K562 (cell line): ENCODE measurements around the gene ZNF319. TPM values are rescaled to one million over a fixed set of nuclear protein-coding genes. Genes with fewer than 3 reads are reported as not detected.

ENCODE experiments used
- ARID2 ChIP-seq: fragments of 450-650 bp; IDR thresholded peaks from 2 replicates; pipeline ENCODE4 v1.6.1; 2017; ENCODE audit warnings: antibody characterized with exemption, mild to moderate bottlenecking
- BRD4 ChIP-seq: fragments of 200-600 bp; sonication (generic); IDR thresholded peaks from 2 replicates; pipeline ENCODE4 v1.6.1; 2017; ENCODE audit warnings: inconsistent platforms
- DEAF1 ChIP-seq: fragments of 450-650 bp; formaldehyde crosslinking; IDR thresholded peaks from 2 replicates; pipeline ENCODE4 v1.4.0; 2020; ENCODE audit warnings: mild to moderate bottlenecking, moderate library complexity
- HLTF ChIP-seq: fragments of 450-650 bp; IDR thresholded peaks from 2 replicates; pipeline ENCODE4 v1.6.1; 2016
- NBN ChIP-seq: fragments of 450-650 bp; IDR thresholded peaks from 2 replicates; pipeline ENCODE4 v1.6.1; 2016; ENCODE audit warnings: low read depth, mild to moderate bottlenecking
- PATZ1 ChIP-seq: fragments of 250-450 bp; sonication (Bioruptor Pico); IDR thresholded peaks from 2 replicates; pipeline ENCODE4 v1.5.0; 2020; ENCODE audit warnings: mild to moderate bottlenecking, borderline replicate concordance
- PCBP2 ChIP-seq: fragments of 200-400 bp; formaldehyde crosslinking; IDR thresholded peaks from 2 replicates; pipeline ENCODE4 v1.6.1; 2018; ENCODE audit warnings: low read length, low read depth, mild to moderate bottlenecking, moderate library complexity; ENCODE audit not compliant: poor library complexity, severe bottlenecking
- RNF2 ChIP-seq: sonication (generic); IDR thresholded peaks from 2 replicates; pipeline ENCODE4 v1.6.1; 2016
- SIX5 ChIP-seq, 2 experiments: IDR thresholded peaks; 2 replicates each; pipeline ENCODE4 v1.6.1; 2011; ENCODE audit warnings: low read length in 2 of 2, borderline replicate concordance in 1 of 2, low read depth in 1 of 2, mild to moderate bottlenecking in 1 of 2, moderate library complexity in 1 of 2; ENCODE audit not compliant: insufficient read depth in 1 of 2
- SUPT5H ChIP-seq: fragments of 450-650 bp; IDR thresholded peaks from 2 replicates; pipeline ENCODE4 v1.6.1; 2016
- TAL1 ChIP-seq: fragments of 450-650 bp; IDR thresholded peaks from 2 replicates; pipeline ENCODE4 v1.6.1; 2016; ENCODE audit warnings: mild to moderate bottlenecking
- TARDBP ChIP-seq: fragments of 450-650 bp; IDR thresholded peaks from 2 replicates; pipeline ENCODE4 v1.6.1; 2016
- TSHZ1 ChIP-seq: fragments of 250-450 bp; sonication (Bioruptor Pico); IDR thresholded peaks from 2 replicates; pipeline ENCODE4 v1.4.0; 2020; ENCODE audit warnings: mild to moderate bottlenecking, moderate library complexity
- ZMIZ1 ChIP-seq, 2 experiments: fragments of 150-350 bp in 1 of 2; IDR thresholded peaks; 2 replicates each; pipeline ENCODE4 v1.6.1; 2012 to 2016; ENCODE audit warnings: low read depth in 2 of 2, low read length in 2 of 2, mild to moderate bottlenecking in 1 of 2, moderate library complexity in 1 of 2
- ZNF274 ChIP-seq: IDR thresholded peaks from 2 replicates; pipeline ENCODE4 v1.6.1; 2011; ENCODE audit warnings: low read depth, mild to moderate bottlenecking, low read length, moderate library complexity, borderline replicate concordance
- ZNF551 ChIP-seq: fragments of 250-450 bp; sonication (Bioruptor Pico); IDR thresholded peaks from 2 replicates; pipeline ENCODE4 v1.5.0; 2021; ENCODE audit warnings: mild to moderate bottlenecking, moderate library complexity
- polyA plus RNA-seq, 8 experiments: library from polyadenylated mRNA; depleted of rRNA in 4 of 8; stranded (reverse) in 5 of 8; unstranded in 3 of 8; fragments of >200 nt; fragmentation: Nextera tagmentation in 2 of 8; fragmentation: Illumina TruSeq in 1 of 8; extraction: Ambion mirVana in 2 of 8; extraction: Trizol in 1 of 8; gene quantifications; 2 replicates each; pipeline versions ENCODE4 v1.2.1 to v1.2.3, GENCODE V29; 2011 to 2014; ENCODE audit warnings: inconsistent platforms in 1 of 8, missing spikeins in 1 of 8
- total RNA-seq, 7 experiments: library from RNA; depleted of rRNA in 6 of 7; stranded (reverse); fragments of >200 nt in 6 of 7; fragmentation: Illumina TruSeq in 2 of 7; extraction: Trizol in 2 of 7; gene quantifications; 2 replicates each; pipeline versions ENCODE4 v1.2.1 to v1.2.3, GENCODE V29; 2011 to 2021; ENCODE audit warnings: low replicate concordance in 1 of 7

Gene ZNF319
- total and polyA plus RNA-seq, 9 of the 15 experiments (the other 6 are each of a cell fraction or from before 2014, with no cell fraction given), result 0.20 to 5.7 (median 1.4) TPM

- TF ChIP-seq ZMIZ1 (IDR thresholded peaks at IDR 0.05; ENCODE audit: low read depth in 2 of 2, low read length in 2 of 2) (no peak), TSHZ1 (CRISPR knock-in tag) (no peak), TARDBP (0 out of 2 replicates have a peak, but pooled peaks have one; percentile 39), ZNF551 (CRISPR knock-in tag) (no peak), DEAF1 (peak; percentile 66), RNF2 (no peak), PATZ1 (CRISPR knock-in tag) (no peak), ARID2 (peak; percentile 79; the same call in 1 of the 2 replicates), BRD4 (no peak), HLTF (peak; percentile 94), PCBP2 (no peak), TAL1 (peak; percentile 18; the same call in 1 of the 2 replicates), ZNF274 (no peak), SIX5 (IDR thresholded peaks at IDR 0.05; ENCODE audit: borderline replicate concordance in 1 of 2, insufficient read depth in 1 of 2, low read depth in 1 of 2, low read length in 2 of 2) (no peak), SUPT5H (no peak), NBN (0 out of 2 replicates have a peak, but pooled peaks have one; percentile 61)
Measured at GRCh38 chr16:58020628-58021521, 20.4 kb upstream of the ZNF319 start (continued).
